Memory B cell (primary cell): Measurements from ENCODE around the gene MAGI1.
"Not testable (repeated sequence)": the region's sequence is repeated elsewhere in the genome, so short reads cannot be mapped to it uniquely, and the experiment has no call there.

Source experiments
- ATAC-seq: fragments of 150-1000 bp; cut with Tn5 transposase; 2 replicates; pipeline ENCODE4 v1.10.0; 2021; ENCODE audit warnings: low read depth, mild to moderate bottlenecking, moderate library complexity
- DNase-seq, 2 donors: peaks; one replicate each; pipeline ENCODE4 v3.0.0; 2022; ENCODE audit warnings: low spot score in 2 of 2
- H3K27ac Mint-ChIP-seq: one replicate; pipeline ENCODE4 v1.8.0; 2022; ENCODE audit warnings: mild to moderate bottlenecking, moderate library complexity, mixed read lengths
- H3K27me3 Mint-ChIP-seq: one replicate; pipeline ENCODE4 v1.8.0; 2022; ENCODE audit warnings: mixed read lengths
- H3K36me3 Mint-ChIP-seq: one replicate; pipeline ENCODE4 v1.8.0; 2022; ENCODE audit warnings: mild to moderate bottlenecking, mixed read lengths
- H3K4me1 Mint-ChIP-seq: one replicate; pipeline ENCODE4 v1.8.0; 2022; ENCODE audit warnings: mixed read lengths
- H3K4me3 Mint-ChIP-seq: one replicate; pipeline ENCODE4 v1.8.0; 2022; ENCODE audit warnings: mild to moderate bottlenecking, moderate library complexity, mixed read lengths
- H3K9me3 Mint-ChIP-seq: one replicate; pipeline ENCODE4 v1.8.0; 2022; ENCODE audit warnings: mixed read lengths

The MAGI1 gene

GRCh38 chr3:65572175-65572777 lies 466.4 kb downstream of the MAGI1 start:
- no peak overlapping the region for H3K4me3 Mint-ChIP-seq
- H3K27me3 Mint-ChIP-seq: no peaks in the 10 kb centered on the region
- no peaks in the 10 kb centered on the region for H3K36me3 Mint-ChIP-seq
- H3K27ac Mint-ChIP-seq: no peak overlapping the region
- DNase-seq (no peak), ATAC-seq (no peak)
- H3K9me3 Mint-ChIP-seq: peaks cover 3% of the 10 kb centered on the region
- no peaks in the 10 kb centered on the region for H3K4me1 Mint-ChIP-seq

GRCh38 chr3:65569845-65570405 lies 468.8 kb downstream of the MAGI1 start:
- H3K4me3 Mint-ChIP-seq: no peak overlapping the region
- no peaks in the 10 kb centered on the region for H3K36me3 Mint-ChIP-seq
- ATAC-seq (no peak), DNase-seq (no peak)
- H3K9me3 Mint-ChIP-seq: peaks cover 3% of the 10 kb centered on the region
- H3K27ac Mint-ChIP-seq: no peak overlapping the region
- no peaks in the 10 kb centered on the region for H3K27me3 Mint-ChIP-seq
- no peaks in the 10 kb centered on the region for H3K4me1 Mint-ChIP-seq

GRCh38 chr3:65569129-65569528 lies 469.6 kb downstream of the MAGI1 start:
- Mint-ChIP-seq H3K27me3 (no peaks in the 10 kb centered on the region), H3K27ac (no peak overlapping the region), H3K4me1 (no peaks in the 10 kb centered on the region), H3K9me3 (no peaks in the 10 kb centered on the region), H3K4me3 (no peak overlapping the region), H3K36me3 (no peaks in the 10 kb centered on the region)
- ATAC-seq: no peak
- DNase-seq: no peak

- ATAC-seq (no peak), DNase-seq (no peak)
- no peak overlapping the region for H3K4me3 Mint-ChIP-seq
- no peaks in the 10 kb centered on the region for H3K9me3 Mint-ChIP-seq
- H3K27me3 Mint-ChIP-seq: no peaks in the 10 kb centered on the region
- H3K27ac Mint-ChIP-seq: no peak overlapping the region
- H3K4me1 Mint-ChIP-seq: no peaks in the 10 kb centered on the region
- no peaks in the 10 kb centered on the region for H3K36me3 Mint-ChIP-seq
These were observed 470.2 kb downstream of the MAGI1 start for GRCh38 chr3:65568497-65568896.

- not testable (repeated sequence) for H3K27me3 Mint-ChIP-seq, H3K9me3 Mint-ChIP-seq, DNase-seq, H3K4me3 Mint-ChIP-seq, ATAC-seq, H3K4me1 Mint-ChIP-seq, H3K27ac Mint-ChIP-seq, H3K36me3 Mint-ChIP-seq
These were observed 473.0 kb downstream of the MAGI1 start for GRCh38 chr3:65565744-65566143.

GRCh38 chr3:65564483-65564882 lies 474.2 kb downstream of the MAGI1 start:
- no peak overlapping the region for H3K27ac Mint-ChIP-seq
- H3K4me1 Mint-ChIP-seq: no peaks in the 10 kb centered on the region
- ATAC-seq (no peak), DNase-seq (no peak)
- H3K4me3 Mint-ChIP-seq: no peak overlapping the region
- no peaks in the 10 kb centered on the region for H3K9me3 Mint-ChIP-seq
- H3K36me3 Mint-ChIP-seq: no peaks in the 10 kb centered on the region
- H3K27me3 Mint-ChIP-seq: no peaks in the 10 kb centered on the region

- no peak overlapping the region for H3K4me3 Mint-ChIP-seq
- H3K27me3 Mint-ChIP-seq: no peaks in the 10 kb centered on the region
- no peaks in the 10 kb centered on the region for H3K36me3 Mint-ChIP-seq
- no peak for ATAC-seq
- no peaks in the 10 kb centered on the region for H3K4me1 Mint-ChIP-seq
- no peak overlapping the region for H3K27ac Mint-ChIP-seq
- H3K9me3 Mint-ChIP-seq: no peaks in the 10 kb centered on the region
- DNase-seq: no peak
These were observed 474.9 kb downstream of the MAGI1 start for GRCh38 chr3:65563861-65564260.

- no peaks in the 10 kb centered on the region for H3K4me1 Mint-ChIP-seq
- DNase-seq (no peak), ATAC-seq (no peak)
- H3K27me3 Mint-ChIP-seq: no peaks in the 10 kb centered on the region
- no peaks in the 10 kb centered on the region for H3K9me3 Mint-ChIP-seq
- no peak overlapping the region for H3K27ac Mint-ChIP-seq
- H3K36me3 Mint-ChIP-seq: no peaks in the 10 kb centered on the region
- no peak overlapping the region for H3K4me3 Mint-ChIP-seq
These were observed 476.3 kb downstream of the MAGI1 start for GRCh38 chr3:65562447-65562846.

- no peaks in the 10 kb centered on the region for H3K36me3 Mint-ChIP-seq
- H3K27ac Mint-ChIP-seq: no peak overlapping the region
These were observed 477.1 kb downstream of the MAGI1 start for GRCh38 chr3:65561617-65562016.

GRCh38 chr3:65560901-65561300 lies 477.8 kb downstream of the MAGI1 start:
- ATAC-seq: no peak
- no peaks in the 10 kb centered on the region for H3K9me3 Mint-ChIP-seq

More at GRCh38 chr3:65561617-65562016, 477.1 kb downstream of the MAGI1 start:
- Mint-ChIP-seq H3K9me3 (no peaks in the 10 kb centered on the region), H3K4me1 (no peaks in the 10 kb centered on the region), H3K4me3 (no peak overlapping the region), H3K27me3 (no peaks in the 10 kb centered on the region)
- ATAC-seq: no peak
- no peak for DNase-seq

GRCh38 chr3:65560133-65560532 lies 478.6 kb downstream of the MAGI1 start:
- Mint-ChIP-seq H3K4me3 (no peak overlapping the region), H3K27ac (no peak overlapping the region), H3K27me3 (no peaks in the 10 kb centered on the region), H3K36me3 (no peaks in the 10 kb centered on the region), H3K4me1 (no peaks in the 10 kb centered on the region), H3K9me3 (no peaks in the 10 kb centered on the region)
- ATAC-seq (no peak), DNase-seq (no peak)

More at GRCh38 chr3:65560901-65561300, 477.8 kb downstream of the MAGI1 start:
- Mint-ChIP-seq H3K4me3 (no peak overlapping the region), H3K36me3 (no peaks in the 10 kb centered on the region), H3K27me3 (no peaks in the 10 kb centered on the region), H3K4me1 (no peaks in the 10 kb centered on the region), H3K27ac (no peak overlapping the region)
- DNase-seq: no peak

- no peaks in the 10 kb centered on the region for H3K4me1 Mint-ChIP-seq
- no peak overlapping the region for H3K27ac Mint-ChIP-seq
- no peak for ATAC-seq
- H3K4me3 Mint-ChIP-seq: no peak overlapping the region
- H3K9me3 Mint-ChIP-seq: no peaks in the 10 kb centered on the region
- DNase-seq: no peak
- no peaks in the 10 kb centered on the region for H3K27me3 Mint-ChIP-seq
- no peaks in the 10 kb centered on the region for H3K36me3 Mint-ChIP-seq
These were observed 479.1 kb downstream of the MAGI1 start for GRCh38 chr3:65559643-65560042.

- no peak for DNase-seq
- H3K4me3 Mint-ChIP-seq: no peak overlapping the region
- no peak for ATAC-seq
- H3K4me1 Mint-ChIP-seq: no peaks in the 10 kb centered on the region
- no peaks in the 10 kb centered on the region for H3K27me3 Mint-ChIP-seq
- no peak overlapping the region for H3K27ac Mint-ChIP-seq
- H3K9me3 Mint-ChIP-seq: no peaks in the 10 kb centered on the region
- H3K36me3 Mint-ChIP-seq: no peaks in the 10 kb centered on the region
These were observed 479.9 kb downstream of the MAGI1 start for GRCh38 chr3:65558826-65559225.

GRCh38 chr3:65557899-65558564 lies 480.7 kb downstream of the MAGI1 start:
- Mint-ChIP-seq H3K27ac (no peak overlapping the region), H3K9me3 (no peaks in the 10 kb centered on the region), H3K4me3 (no peak overlapping the region), H3K4me1 (no peaks in the 10 kb centered on the region), H3K36me3 (no peaks in the 10 kb centered on the region), H3K27me3 (no peaks in the 10 kb centered on the region)
- no peak for ATAC-seq
- no peak for DNase-seq
